BLaER1 treated with 17β-estradiol and CSF1 and Interleukin-3, amounts not matched to agents 10 nM and 100 nM (cell line): ENCODE results near the gene GPATCH3.

Source experiments
- H3K27ac ChIP-seq, 11 experiments: shearing (Covaris generic); formaldehyde crosslinking; 2 replicates each; pipeline ENCODE4 v1.8.1; 2022
- H3K27me3 ChIP-seq, 11 experiments: shearing (Covaris generic); formaldehyde crosslinking; 2 replicates each; pipeline ENCODE4 v1.8.1; 2022
- H3K36me3 ChIP-seq, 11 experiments: shearing (Covaris generic); formaldehyde crosslinking; 2 replicates each; pipeline ENCODE4 v1.8.1; 2022
- H3K4me1 ChIP-seq, 10 experiments: shearing (Covaris generic); formaldehyde crosslinking; 2 replicates each; pipeline ENCODE4 v1.8.1; 2022
- H3K4me2 ChIP-seq, 11 experiments: shearing (Covaris generic); formaldehyde crosslinking; 2 replicates each; pipeline ENCODE4 v1.8.1; 2022
- H3K4me3 ChIP-seq, 10 experiments: shearing (Covaris generic); formaldehyde crosslinking; 2 replicates each; pipeline ENCODE4 v1.8.1; 2022
- H3K9ac ChIP-seq, 11 experiments: shearing (Covaris generic); formaldehyde crosslinking; 2 replicates each; pipeline ENCODE4 v1.8.1; 2022
- H3K9me3 ChIP-seq, 11 experiments: shearing (Covaris generic); formaldehyde crosslinking; replicated peaks in 1 of 11; 2 replicates each; pipeline ENCODE4 v1.8.1; 2022
- H4K20me1 ChIP-seq, 11 experiments: shearing (Covaris generic); formaldehyde crosslinking; 2 replicates each; pipeline ENCODE4 v1.8.1; 2022
- Cebpa-rat ChIP-seq, 11 experiments: shearing (Covaris generic); IDR thresholded peaks; 2 replicates each; pipeline ENCODE4 v1.8.1; 2022

The GPATCH3 gene

GRCh38 chr1:26864610-26865480 is 35.4 kb downstream of the GPATCH3 start:
- H3K4me1 ChIP-seq, result peaks cover 15 to 39% (median 31%) of the 10 kb centered on the region in 10 experiments
- H3K4me3 ChIP-seq, result peak overlapping the region; percentile 64 to 79 (median 72)
- no peaks in the 10 kb centered on the region for H4K20me1 ChIP-seq
- H3K27ac ChIP-seq, result peak overlapping the region; percentile 45 to 92 (median 85); a peak in 21 of 22 replicates
- H3K4me2 ChIP-seq, result peak overlapping the region; percentile 93 to 100 (median 99)
- no peak for TF ChIP-seq Cebpa-rat (IDR thresholded peaks at IDR 0.05)
- no peaks in the 10 kb centered on the region for H3K27me3 ChIP-seq
- H3K9ac ChIP-seq, result peak overlapping the region; percentile 77 to 91 (median 88)
- H3K9me3 ChIP-seq, result no peaks in the 10 kb centered on the region
- H3K36me3 ChIP-seq, result no peaks in the 10 kb centered on the region

- peak overlapping the region in 7 of 11 experiments; percentile 72 to 91 (median 88); a peak in 10 of 22 replicates for H3K9ac ChIP-seq
- H3K27ac ChIP-seq, result peak overlapping the region in 1 of 11 experiments; percentile 89; a peak in 2 of 22 replicates
- H3K4me3 ChIP-seq, result peak overlapping the region in 7 of 10 experiments; percentile 67 to 79 (median 74); a peak in 10 of 20 replicates
- peak overlapping the region; percentile 93 to 100 (median 99) for H3K4me2 ChIP-seq
- no peaks in the 10 kb centered on the region for H3K36me3 ChIP-seq
- TF ChIP-seq Cebpa-rat (IDR thresholded peaks at IDR 0.05), result no peak
- no peaks in the 10 kb centered on the region for H4K20me1 ChIP-seq
- no peaks in the 10 kb centered on the region for H3K9me3 ChIP-seq
- H3K4me1 ChIP-seq, result peaks cover 15 to 37% (median 31%) of the 10 kb centered on the region in 10 experiments
- no peaks in the 10 kb centered on the region for H3K27me3 ChIP-seq
Measured at GRCh38 chr1:26863685-26864077, 36.6 kb downstream of the GPATCH3 start.

- Histone ChIP-seq H3K27me3 (no peaks in the 10 kb centered on the region), H3K4me1 (peaks cover 15 to 36% (median 31%) of the 10 kb centered on the region in 10 experiments), H4K20me1 (no peaks in the 10 kb centered on the region), H3K4me2 (peak within 1 kb of the TSS; percentile 93 to 100 (median 99)), H3K36me3 (0 out of 22 replicates have a peak, but pooled peaks cover 0 to 3% (median 0%) of the 10 kb centered on the region in 11 experiments), H3K4me3 (peak within 1 kb of the TSS; percentile 64 to 79 (median 72); a peak in 17 of 20 replicates), H3K9ac (peak within 1 kb of the TSS in 9 of 11 experiments; percentile 72 to 91 (median 88); a peak in 16 of 22 replicates), H3K27ac (peak within 1 kb of the TSS in 4 of 11 experiments; percentile 83 to 91 (median 88); a peak in 6 of 22 replicates), H3K9me3 (no peaks in the 10 kb centered on the region)
- TF ChIP-seq Cebpa-rat (IDR thresholded peaks at IDR 0.05), result no peak
Measured at GRCh38 chr1:26862781-26863684, 37.2 kb downstream of the GPATCH3 start, which contains the start of gene SFN. SFN (plus strand) TSS chr1:26863149; CDS start chr1:26863213, 64 bp downstream.

GRCh38 chr1:26861889-26862378 is 38.3 kb downstream of the GPATCH3 start:
- no peak overlapping the region; a peak in 2 of 22 replicates for H3K9ac ChIP-seq
- peaks cover 0 to 14% (median 0%) of the 10 kb centered on the region in 11 experiments; a peak in 6 of 22 replicates for H3K36me3 ChIP-seq
- no peak for TF ChIP-seq Cebpa-rat (IDR thresholded peaks at IDR 0.05)
- H4K20me1 ChIP-seq, result 0 out of 22 replicates have a peak, but pooled peaks cover 0 to 1% (median 0%) of the 10 kb centered on the region in 11 experiments
- H3K27ac ChIP-seq, result no peak overlapping the region
- H3K27me3 ChIP-seq, result no peaks in the 10 kb centered on the region
- H3K9me3 ChIP-seq, result no peaks in the 10 kb centered on the region
- H3K4me1 ChIP-seq, result peaks cover 15 to 36% (median 31%) of the 10 kb centered on the region in 10 experiments
- H3K4me2 ChIP-seq, result no peak overlapping the region
- H3K4me3 ChIP-seq, result no peak overlapping the region

GRCh38 chr1:26861286-26861701 is 39.0 kb downstream of the GPATCH3 start:
- no peak for TF ChIP-seq Cebpa-rat (IDR thresholded peaks at IDR 0.05)
- peaks cover 0 to 20% (median 2%) of the 10 kb centered on the region in 11 experiments; a peak in 11 of 22 replicates for H3K36me3 ChIP-seq
- no peak overlapping the region for H3K4me2 ChIP-seq
- H3K9ac ChIP-seq, result peak overlapping the region in 1 of 11 experiments; percentile 11; a peak in 1 of 22 replicates
- 0 out of 22 replicates have a peak, but pooled peaks cover 0 to 7% (median 0%) of the 10 kb centered on the region in 11 experiments for H4K20me1 ChIP-seq
- H3K4me1 ChIP-seq, result peaks cover 14 to 35% (median 30%) of the 10 kb centered on the region in 10 experiments
- H3K4me3 ChIP-seq, result no peak overlapping the region
- no peaks in the 10 kb centered on the region for H3K9me3 ChIP-seq
- H3K27me3 ChIP-seq, result no peaks in the 10 kb centered on the region
- no peak overlapping the region for H3K27ac ChIP-seq

- no peaks in the 10 kb centered on the region for H3K27me3 ChIP-seq
- H3K36me3 ChIP-seq, result peaks cover 20 to 43% (median 23%) of the 10 kb centered on the region in 11 experiments; a peak in 21 of 22 replicates
- 0 out of 22 replicates have a peak overlapping the region, but pooled peaks of 1 of the 11 experiments have one; percentile 26 for H3K9ac ChIP-seq
- H4K20me1 ChIP-seq, result peaks cover 0 to 15% (median 0%) of the 10 kb centered on the region in 11 experiments; a peak in 3 of 22 replicates
- H3K4me3 ChIP-seq, result no peak overlapping the region
- no peak for TF ChIP-seq Cebpa-rat (IDR thresholded peaks at IDR 0.05)
- no peaks in the 10 kb centered on the region for H3K9me3 ChIP-seq
- H3K4me1 ChIP-seq, result peaks cover 8 to 32% (median 20%) of the 10 kb centered on the region in 10 experiments; a peak in 19 of 20 replicates
- no peak overlapping the region for H3K27ac ChIP-seq
- no peak overlapping the region for H3K4me2 ChIP-seq
Measured at GRCh38 chr1:26858891-26859640, 41.2 kb downstream of the GPATCH3 start.

GRCh38 chr1:26858160-26858559 is 42.1 kb downstream of the GPATCH3 start:
- no peak overlapping the region for H3K9ac ChIP-seq
- peaks cover 0 to 23% (median 11%) of the 10 kb centered on the region in 10 experiments; a peak in 18 of 20 replicates for H3K4me1 ChIP-seq
- peaks cover 0 to 20% (median 0%) of the 10 kb centered on the region in 11 experiments; a peak in 5 of 22 replicates for H4K20me1 ChIP-seq
- H3K36me3 ChIP-seq, result peaks cover 28 to 52% (median 32%) of the 10 kb centered on the region in 11 experiments; a peak in 21 of 22 replicates
- H3K4me2 ChIP-seq, result no peak overlapping the region
- no peak for TF ChIP-seq Cebpa-rat (IDR thresholded peaks at IDR 0.05)
- H3K4me3 ChIP-seq, result no peak overlapping the region
- H3K9me3 ChIP-seq, result no peaks in the 10 kb centered on the region
- H3K27ac ChIP-seq, result no peak overlapping the region
- no peaks in the 10 kb centered on the region for H3K27me3 ChIP-seq
